HG03521 (cell line): ENCODE data around the gene CDC14B.
"Not testable (repeated sequence)": the region's sequence is repeated elsewhere in the genome, so short reads cannot be mapped to it uniquely, and the experiment has no call there.

Experiments
- ATAC-seq: cut with Tn5 transposase; IDR thresholded peaks from one replicate; pipeline ENCODE4 v1.9.1; 2021; ENCODE audit warnings: mild to moderate bottlenecking, moderate library complexity; ENCODE audit not compliant: unreplicated experiment

Gene CDC14B

GRCh38 chr9:96619491-96620180, at the start of gene CDC14B:
Gene CDC14B (minus strand): TSS chr9:96619843. CDS start chr9:96619378, 465 bp downstream.
- peak; percentile 53 for ATAC-seq

DNA sequence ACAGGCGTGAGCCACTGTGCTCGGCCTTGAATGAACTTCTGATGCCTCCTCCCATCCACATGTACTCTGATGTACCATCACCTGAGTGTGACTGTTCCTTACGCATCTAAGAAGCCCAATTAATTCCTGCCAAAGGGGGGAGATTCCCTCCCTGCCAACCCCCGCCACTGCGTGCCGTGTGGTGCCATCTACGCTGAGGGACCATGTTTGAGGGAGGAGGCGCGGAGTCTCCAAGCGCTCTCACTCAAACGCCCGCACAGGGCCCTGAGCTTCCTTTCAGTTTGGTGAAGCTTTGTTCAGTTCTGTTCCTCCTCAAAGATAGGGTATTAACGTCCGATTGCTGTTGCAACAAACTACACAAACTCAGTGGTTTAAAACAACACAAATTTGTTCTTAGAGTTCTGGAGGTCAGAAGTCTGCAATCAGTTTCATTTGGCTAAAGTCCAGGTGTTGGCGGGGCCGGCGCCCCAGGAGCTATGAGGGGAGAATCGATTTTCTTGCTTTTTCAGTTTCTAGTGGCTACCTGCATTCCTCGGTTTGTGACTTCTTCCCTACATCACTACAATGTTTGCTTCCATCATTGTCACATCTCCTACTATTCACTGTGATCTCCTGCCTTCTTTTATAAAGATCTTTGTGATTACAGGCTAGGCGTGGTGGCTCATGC, 49.4 kb upstream of the CDC14B start:
- ATAC-seq: no peak

DNA sequence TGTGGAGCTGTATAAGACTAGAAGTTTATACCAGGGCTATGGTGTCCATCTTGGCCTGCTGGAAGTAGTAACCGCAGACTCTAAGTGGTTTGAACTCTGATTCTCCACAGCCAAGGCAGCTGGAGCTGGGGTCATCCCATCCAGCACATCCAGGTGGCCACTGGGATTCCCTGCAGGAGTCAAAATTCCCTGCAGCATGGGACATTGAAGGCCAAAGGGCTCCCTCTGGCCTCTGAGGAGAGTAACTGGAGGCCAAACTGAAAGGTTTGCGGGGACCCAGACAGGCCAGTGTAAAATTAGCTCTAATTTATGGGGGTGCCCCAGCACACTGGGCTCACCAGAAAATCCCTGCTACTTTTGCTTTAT, 47.7 kb upstream of the CDC14B start:
- no peak for ATAC-seq

GRCh38 chr9:96666653-96667362, 47.2 kb upstream of the CDC14B start:
- peak; percentile 34 for ATAC-seq

DNA sequence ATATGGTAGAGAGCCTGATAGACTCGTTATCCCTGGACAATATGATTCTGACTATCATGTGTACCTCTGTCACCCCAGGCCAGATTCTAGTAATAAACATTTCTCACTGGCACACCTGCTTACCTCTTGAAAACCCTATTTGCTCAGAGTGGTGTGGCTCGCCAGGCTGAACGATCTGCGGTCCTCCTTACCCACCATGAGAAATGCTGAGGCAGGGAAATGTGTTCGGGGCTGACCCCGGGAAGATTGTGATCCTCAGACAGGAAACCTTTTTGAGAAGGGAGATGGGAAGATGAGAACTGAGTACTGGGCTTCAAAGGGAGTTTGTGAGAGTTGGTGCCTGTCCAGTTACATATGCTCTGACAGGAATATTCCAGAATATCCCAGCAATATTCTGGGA, 46.1 kb upstream of the CDC14B start:
- no peak for ATAC-seq

DNA sequence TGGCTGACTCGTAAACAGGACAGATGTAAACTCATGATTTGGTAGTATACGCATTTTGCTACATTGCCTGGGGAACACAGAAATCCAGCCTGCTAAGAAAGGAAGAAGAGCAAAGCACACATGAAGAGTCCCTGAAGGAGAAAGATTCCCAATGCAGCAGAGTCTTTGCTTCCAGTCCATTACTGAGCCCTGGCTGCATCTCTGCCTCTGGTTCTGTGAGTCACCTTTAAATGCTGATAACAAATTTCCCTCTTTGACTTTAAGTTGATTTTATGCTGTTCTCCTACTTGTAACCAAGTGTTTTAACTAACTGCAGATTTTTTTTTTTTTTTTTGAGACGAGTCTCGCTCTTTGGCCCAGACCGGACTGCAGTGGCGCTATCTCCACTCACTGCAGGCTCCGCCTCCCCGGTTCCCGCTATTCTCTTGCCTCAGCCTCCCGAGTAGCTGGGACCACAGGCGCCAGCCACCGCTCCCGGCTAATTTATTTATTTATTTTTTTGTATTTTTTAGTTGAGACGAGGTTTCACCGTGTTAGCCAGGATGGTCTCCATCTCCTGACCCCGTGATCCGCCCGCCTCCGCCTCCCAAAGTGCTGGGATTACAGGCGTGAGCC, 44.0 kb upstream of the CDC14B start:
- ATAC-seq: no peak

DNA sequence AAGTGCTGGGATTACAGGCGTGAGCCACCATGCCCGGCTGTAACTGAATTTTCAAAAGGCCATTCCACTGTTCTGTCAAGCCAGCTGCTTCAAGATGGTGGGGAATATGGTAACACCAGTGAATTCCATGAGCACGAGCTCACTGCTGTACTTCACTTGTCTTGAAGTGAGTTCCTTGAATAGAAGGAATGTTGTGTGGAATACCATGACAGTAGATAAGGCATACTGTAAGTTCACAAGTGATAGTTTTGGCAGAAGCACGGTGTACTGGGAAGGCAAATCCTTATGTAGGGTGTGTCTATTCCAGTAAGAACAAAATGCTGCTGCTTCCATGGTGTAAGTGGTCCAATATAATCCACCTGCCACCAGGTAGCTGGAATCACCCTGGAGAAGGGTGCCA, 42.1 kb upstream of the CDC14B start:
- ATAC-seq: no peak

GRCh38 chr9:96660692-96661248, 41.1 kb upstream of the CDC14B start:
- no peak for ATAC-seq

- ATAC-seq: peak; percentile 57
Observed at GRCh38 chr9:96655198-96655851, 35.7 kb upstream of the CDC14B start, which contains the start of gene PRXL2C. Gene PRXL2C (minus strand): TSS chr9:96655317. CDS start chr9:96655281, 36 bp downstream.

GRCh38 chr9:96654450-96655197, 35.0 kb upstream of the CDC14B start:
- peak; percentile 42 for ATAC-seq

GRCh38 chr9:96651626-96652025, 32.0 kb upstream of the CDC14B start:
- no peak for ATAC-seq

DNA sequence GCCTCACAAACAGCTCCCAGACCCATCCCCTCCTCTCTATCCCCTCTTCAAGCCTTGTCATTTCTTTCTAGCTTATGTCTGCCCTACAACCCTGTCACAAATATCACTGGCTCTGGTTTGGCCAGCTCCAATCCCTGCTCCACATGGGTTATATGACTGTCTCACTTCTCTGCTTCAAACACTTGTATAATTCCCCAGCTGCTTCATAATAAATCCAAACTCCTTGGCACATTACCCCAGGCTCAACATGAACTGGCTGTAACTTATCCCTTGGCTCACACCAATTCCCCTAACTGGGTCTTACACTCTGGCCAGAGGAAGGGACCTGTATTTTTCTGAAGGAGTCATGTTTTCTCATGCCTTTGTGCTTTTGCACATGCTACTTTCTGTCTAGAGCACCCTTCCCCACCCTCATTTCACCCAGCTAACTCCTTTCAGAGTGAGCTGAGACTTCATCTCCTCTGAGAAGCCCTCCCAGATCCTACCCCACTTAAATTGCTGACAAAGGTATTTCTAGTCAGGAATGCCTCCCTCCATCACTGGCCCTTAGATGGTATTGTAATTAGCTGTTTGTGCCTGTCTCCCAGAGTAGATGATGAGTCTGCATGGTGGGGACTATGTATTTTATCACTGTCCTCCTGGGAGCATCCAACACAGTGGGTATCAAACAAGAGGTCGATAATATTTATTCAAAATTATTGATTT, 30.1 kb upstream of the CDC14B start:
- no peak for ATAC-seq

- ATAC-seq: no peak
Observed at GRCh38 chr9:96646081-96646991, 26.7 kb upstream of the CDC14B start.

- ATAC-seq: no peak
Observed at GRCh38 chr9:96644137-96644536, 24.5 kb upstream of the CDC14B start.

DNA sequence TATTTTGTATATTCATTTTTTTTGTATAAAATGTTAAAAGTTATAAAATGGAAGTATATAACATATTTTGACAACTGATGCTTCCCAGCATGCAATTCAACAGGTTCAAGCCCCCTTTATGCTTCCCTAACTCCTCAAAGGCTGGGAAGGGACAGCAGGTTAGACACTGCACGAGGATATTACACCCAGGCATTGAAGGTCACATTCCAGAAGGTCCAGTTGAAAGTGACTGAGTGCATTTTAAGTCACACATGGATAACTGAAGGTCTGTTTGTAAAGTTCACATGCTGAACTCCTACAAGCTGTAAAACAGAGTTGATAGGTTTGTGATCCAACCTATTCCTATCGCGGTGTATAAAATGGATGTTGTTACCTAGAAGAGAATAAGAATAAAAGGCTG, 21.9 kb upstream of the CDC14B start:
- ATAC-seq: no peak

DNA sequence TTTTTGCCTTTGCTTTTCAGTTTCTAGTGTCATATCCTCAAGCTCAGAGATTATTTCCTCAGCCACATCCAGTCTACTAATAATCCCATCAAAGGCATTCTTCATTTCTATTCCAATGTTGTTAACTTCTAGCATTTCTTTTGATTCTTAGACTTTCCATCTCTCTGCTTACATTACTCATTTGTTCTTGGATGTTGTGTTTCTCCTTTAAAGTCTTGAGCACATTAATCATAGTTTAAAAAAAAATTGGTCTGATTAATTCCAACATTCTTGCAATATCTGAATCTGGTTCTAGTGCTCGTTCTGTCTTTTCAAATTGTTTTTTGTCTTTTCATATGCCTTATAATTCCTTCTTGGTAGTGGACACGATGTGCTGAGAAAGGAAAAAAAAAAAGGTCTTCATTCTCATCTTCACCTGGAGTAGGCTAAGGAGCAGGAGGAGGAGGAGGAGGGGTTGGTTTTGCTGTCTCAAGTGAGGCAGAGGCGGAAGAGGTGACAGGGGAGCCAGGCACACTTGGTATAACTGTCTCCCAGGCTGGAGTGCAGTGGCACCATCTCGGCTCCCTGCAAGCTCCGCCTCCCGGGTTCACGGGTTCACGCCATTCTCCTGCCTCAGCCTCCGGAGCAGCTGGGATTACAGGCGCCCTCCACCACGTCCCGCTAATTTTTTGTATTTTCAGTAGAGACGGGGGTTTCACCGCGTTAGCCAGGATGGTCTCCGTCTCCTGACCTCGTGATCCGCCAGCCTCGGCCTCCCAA, 19.1 kb upstream of the CDC14B start:
- no peak for ATAC-seq

DNA sequence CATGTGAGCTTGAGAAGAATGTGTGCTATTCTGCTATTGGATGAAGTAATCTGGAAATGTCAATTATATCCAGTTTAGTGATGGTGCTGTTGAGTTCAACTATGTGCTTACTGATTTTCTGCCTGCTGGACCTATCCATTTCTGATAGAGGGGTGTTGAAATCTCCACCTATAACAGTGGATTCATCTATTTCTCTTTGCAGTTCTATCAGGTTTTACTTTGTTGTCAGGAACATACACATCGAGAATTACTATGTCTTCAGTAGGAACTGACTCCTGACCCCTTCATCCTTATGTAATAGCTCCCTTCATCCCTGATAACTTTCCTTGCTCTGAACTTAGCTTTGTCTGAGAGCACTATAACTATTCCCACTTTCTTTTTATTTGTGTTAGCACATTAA, 16.7 kb upstream of the CDC14B start:
- no peak for ATAC-seq

DNA sequence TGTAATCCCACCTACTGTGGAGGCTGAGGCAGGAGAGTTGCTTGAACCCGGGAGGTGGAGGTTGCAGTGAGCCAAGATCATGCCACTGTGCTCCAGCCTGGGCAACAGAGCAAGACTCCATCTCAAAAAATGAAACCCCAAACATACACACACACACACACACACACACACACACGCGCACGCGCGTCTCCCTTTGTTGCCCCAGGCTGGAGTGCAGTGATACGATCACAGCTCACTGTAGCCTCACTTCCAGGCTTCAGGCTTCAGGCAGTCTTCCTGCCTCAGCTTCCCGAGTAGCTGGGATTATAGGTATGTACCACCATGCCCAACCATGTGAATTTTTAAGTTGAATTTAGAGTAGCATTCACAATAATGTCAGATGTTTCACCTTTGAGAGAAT, 13.9 kb upstream of the CDC14B start:
- ATAC-seq: not testable (repeated sequence)
